ENCODE data around the gene ATXN7L1. TPM values are rescaled to one million over a fixed set of nuclear protein-coding genes. Genes with fewer than 3 reads are reported as not detected.
"Not testable (repeated sequence)": the region's sequence is repeated elsewhere in the genome, so short reads cannot be mapped to it uniquely, and the experiment has no call there.

Gene ATXN7L1
- polyA plus RNA-seq, 4 donors: 9.4 to 12.6 (median 10.8) TPM

GRCh38 chr7:105892387-105892786 lies 16.0 kb upstream of the ATXN7L1 start:
- no peak for DNase-seq (ENCODE audit: low read depth in 4 of 4, low spot score in 3 of 4)

DNA sequence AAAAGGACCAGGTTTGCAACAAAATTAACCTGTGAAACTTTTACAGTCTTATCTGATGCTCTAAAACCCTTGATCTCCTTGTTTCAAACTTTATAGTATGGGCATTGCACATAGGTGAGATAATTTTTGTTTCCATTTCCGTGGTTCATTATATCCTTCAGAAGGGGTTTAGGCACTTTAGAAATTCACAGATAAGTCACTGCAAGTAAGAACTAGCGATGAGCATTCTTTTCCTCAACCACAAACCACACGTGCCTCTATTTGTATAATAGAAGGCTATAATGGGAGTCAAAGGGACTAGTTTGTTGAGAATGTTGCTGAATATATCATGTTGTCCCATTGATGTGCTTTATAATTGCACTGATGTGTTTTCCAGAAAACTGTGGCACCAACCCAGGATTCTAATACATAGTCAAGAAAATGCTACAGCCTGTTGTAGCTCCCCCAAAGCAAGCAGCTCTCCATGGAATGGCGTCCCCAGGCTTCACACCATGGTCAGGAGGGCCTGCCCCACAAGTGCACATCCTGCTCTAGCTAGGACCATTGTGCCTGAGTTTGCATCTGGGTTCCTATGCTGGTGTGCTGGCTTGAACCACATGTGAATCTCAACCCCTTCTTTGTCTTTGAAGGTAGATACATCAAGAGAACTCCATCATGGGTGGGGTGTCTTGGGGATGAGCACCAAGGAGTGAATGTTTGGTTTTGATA lies 14.0 kb upstream of the ATXN7L1 start:
- no peak for DNase-seq (ENCODE audit: low read depth in 4 of 4, low spot score in 3 of 4)

- no peak for DNase-seq (ENCODE audit: low read depth in 4 of 4, low spot score in 3 of 4)
These were observed 11.3 kb upstream of the ATXN7L1 start for GRCh38 chr7:105887569-105888189.

- DNase-seq (ENCODE audit: low read depth in 4 of 4, low spot score in 3 of 4): no peak
These were observed 10.4 kb upstream of the ATXN7L1 start for GRCh38 chr7:105886776-105887175.

DNA sequence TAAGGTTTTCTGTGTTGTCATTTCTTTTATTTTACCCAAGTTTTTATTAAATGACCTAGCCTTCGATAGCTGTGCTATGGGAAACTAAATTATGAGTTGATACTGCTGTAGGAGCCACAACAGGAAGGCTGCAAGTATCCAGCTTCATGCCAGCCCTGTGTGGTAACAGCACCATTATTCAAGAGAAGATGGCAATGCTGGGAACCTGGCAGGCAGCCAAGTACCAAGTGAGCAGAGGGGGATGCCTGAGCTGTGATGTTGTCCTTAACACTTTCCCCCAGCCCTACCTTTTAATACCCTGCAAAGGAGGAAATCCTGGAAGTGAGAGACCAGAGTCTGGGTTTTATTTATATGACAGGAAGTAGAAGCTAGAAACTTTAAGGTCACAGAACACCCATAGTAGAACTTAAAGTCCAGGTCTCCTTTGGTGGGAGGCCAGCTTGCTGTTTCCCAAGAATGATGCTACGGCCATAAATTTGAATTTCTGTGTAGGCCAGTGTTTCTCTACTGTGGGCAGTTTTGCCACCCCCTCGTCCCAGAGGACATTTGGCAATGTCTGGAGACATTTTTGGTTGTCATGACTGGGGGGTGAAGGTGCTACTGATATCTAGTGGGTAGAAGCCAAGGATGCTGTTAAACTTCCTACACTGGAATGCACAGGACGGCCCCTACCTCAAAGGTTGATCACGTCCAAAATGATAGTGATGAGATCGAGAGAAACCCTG lies 9.2 kb upstream of the ATXN7L1 start:
- DNase-seq (ENCODE audit: low read depth in 4 of 4, low spot score in 3 of 4): no peak

DNA sequence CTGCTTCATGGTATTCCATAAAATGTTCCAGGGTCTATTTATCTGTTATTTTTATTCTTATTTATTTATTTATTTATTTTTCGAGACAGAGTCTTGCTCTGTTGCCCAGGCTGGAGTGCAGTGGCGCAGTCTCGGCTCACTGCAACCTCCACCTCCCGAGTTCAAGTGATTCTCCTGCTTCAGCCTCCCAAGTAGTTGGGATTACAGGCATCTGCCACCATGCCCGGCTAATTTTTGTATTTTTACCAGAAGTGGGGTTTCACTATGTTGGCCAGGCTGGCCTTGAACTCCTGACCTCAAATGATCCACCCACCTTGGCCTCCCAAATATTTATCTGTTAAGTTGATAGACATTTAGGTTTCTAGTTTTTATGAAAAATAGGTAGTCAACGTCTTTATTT lies 6.8 kb upstream of the ATXN7L1 start:
- not testable (repeated sequence) for DNase-seq (ENCODE audit: low read depth in 4 of 4, low spot score in 3 of 4)

- DNase-seq (ENCODE audit: low read depth in 4 of 4, low spot score in 3 of 4): no peak
These were observed 5.0 kb upstream of the ATXN7L1 start for GRCh38 chr7:105881439-105881838.

GRCh38 chr7:105880571-105881330 lies 4.4 kb upstream of the ATXN7L1 start:
- DNase-seq (ENCODE audit: low read depth in 4 of 4, low spot score in 3 of 4): no peak

DNA sequence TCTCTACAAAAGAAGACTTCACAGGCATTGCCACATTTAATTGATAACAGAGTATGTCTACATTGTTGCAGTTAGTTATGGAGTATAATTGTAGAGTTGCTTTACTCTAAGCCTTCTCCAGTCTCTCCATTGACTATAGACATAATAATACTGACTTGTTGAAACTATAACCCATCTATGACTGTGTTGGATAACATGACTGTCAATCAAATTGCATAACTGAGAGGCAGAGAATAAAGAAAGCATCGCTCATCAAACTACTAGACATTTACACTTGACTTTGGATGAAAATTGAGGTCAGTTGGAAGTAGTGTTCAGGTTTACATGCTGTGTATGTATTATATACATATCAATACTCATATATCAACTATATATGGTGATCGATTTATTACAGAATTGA lies 3.4 kb upstream of the ATXN7L1 start:
- no peak for DNase-seq (ENCODE audit: low read depth in 4 of 4, low spot score in 3 of 4)

DNA sequence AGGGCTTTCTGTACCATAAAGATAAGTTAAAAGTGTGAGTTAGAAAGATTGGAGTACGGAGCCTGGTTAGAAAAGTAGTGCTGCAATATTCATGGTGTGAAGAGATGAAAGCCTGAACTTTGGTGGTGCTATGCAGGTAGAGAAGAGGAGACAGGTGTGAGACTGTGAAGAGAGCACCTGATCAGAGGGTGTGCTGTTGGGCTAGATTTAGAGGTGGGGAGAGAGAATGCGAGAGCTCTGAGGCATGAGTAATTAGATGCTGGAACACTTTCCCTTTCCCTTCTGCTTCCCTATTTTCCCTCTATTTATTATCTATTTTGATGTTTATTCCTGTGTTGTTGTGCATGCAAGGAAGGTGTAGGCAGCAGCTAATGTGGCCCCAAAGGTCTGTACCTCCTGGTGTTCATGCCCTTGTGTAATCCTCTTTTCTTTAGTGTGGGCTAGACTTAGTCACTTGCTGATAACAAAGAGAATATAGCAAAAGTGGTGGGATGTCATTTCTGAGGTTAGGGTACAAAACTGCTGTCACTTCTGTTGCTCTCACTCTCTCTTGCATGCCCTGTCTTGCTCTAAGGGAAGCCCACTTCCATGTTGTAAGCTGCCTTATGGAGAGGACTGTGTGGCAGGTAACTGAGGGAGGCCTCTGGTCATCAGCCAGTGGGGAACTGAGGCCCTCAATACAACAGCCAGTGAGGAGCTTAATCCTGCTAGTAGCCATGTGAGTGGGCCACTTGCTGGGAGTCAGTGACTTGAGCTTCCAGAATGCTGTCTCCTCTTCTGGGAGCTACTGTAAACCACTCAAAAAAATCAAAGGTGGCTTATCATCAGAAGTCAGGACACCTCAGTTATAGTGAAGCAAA lies 2.6 kb upstream of the ATXN7L1 start:
- no peak for DNase-seq (ENCODE audit: low read depth in 4 of 4, low spot score in 3 of 4)

DNA sequence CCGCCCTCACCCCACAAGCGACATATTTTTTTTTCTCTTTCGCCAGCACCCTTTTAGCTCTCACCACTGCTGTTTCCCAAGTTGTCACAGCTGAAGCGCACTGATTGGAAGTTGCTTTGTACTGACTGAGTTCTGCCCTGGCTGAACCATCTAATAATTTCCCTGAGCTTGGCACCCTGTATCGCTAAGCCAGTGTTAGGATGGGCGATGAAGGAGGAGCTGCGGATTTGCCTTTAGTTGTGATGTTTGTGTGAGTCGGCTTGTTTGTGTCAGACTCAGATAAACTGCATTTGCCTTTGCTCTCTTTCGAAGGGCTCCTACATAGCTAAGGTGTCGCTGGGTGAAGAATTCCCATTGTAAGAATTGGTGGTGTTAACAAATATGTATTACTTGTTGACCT lies 1.3 kb upstream of the ATXN7L1 start:
- no peak for DNase-seq (ENCODE audit: low read depth in 4 of 4, low spot score in 3 of 4)

GRCh38 chr7:105876964-105877601 lies 684 bp upstream of the ATXN7L1 start:
- peak in 1 of 4 donors; percentile 47 for DNase-seq (ENCODE audit: low read depth in 4 of 4, low spot score in 3 of 4)

DNA sequence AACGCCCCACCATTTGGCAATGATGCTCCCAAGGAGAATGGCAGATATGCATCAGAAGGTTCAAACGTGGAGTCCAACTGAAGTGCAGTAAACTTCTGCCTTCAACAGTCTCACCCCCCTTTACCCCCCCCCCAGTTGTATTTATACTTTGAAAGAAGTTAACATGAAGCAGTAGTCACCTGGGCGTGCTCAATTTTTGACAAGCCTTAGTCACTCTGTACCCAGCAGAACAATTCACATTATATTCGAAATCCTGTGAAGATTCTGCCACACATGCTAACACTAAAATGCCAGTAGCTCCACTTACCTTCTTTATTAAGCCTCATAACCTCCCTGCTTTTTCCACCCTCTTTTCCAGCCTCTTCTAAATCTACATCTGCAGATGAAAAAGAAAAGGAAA lies 894 bp downstream of the ATXN7L1 start:
- no peak for DNase-seq (ENCODE audit: low read depth in 4 of 4, low spot score in 3 of 4)

GRCh38 chr7:105874055-105874454 lies 2.3 kb downstream of the ATXN7L1 start:
- no peak for DNase-seq (ENCODE audit: low read depth in 4 of 4, low spot score in 3 of 4)

- DNase-seq (ENCODE audit: low read depth in 4 of 4, low spot score in 3 of 4): no peak
These were observed 3.9 kb downstream of the ATXN7L1 start for GRCh38 chr7:105872491-105872890.

GRCh38 chr7:105871142-105871541 lies 5.3 kb downstream of the ATXN7L1 start:
- DNase-seq (ENCODE audit: low read depth in 4 of 4, low spot score in 3 of 4): no peak

DNA sequence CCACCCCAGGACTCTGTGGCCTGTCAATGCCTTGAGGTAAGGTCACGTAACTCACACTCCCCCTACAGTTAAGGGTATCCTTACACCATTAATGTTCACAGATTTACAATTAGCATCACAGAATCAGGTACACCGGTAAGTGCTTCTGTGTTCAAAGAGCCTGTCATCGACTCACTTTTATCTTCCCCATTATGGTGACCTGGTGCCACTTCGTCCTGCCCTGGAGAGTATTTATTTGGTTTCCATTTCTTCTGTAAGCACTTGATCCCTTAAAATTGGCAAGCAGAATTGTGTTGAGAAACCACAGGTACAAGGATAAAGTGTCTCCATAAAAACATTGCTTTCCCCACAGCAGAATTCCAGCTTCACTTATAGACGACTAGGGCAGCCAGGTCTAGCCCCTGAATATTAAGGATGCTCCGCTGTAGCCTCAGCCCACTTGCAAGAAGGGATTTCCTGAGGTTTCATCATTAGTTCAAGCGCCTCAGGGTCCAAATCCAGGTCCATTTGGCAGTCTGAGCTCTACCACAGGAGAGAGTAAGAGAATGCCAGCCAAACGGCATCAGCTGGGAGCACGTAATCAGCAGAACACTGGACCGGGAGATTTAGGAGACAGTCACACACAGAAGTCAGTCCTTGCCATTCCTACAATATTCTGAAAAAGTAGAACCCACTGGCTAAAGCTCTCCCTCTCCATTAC lies 10.1 kb downstream of the ATXN7L1 start:
- no peak for DNase-seq (ENCODE audit: low read depth in 4 of 4, low spot score in 3 of 4)

DNA sequence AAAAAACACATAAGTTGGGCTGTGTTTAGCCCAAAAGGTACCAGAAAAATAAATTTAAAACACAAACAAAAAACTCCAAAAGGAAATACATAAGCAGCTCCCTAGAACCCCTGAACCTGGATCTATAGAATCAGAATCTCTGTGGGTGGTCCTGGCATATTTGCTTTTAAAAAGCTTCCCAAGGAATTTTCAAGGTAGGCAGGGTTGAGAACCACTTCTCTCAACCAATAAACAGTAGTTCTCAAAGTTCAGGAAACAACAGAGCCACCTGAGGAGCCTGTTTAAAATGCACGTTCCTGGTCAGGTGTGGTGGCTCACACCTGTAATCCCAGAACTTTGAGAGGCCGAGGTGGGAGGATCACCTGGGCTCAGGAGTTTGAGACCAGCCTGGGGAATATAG lies 12.5 kb downstream of the ATXN7L1 start:
- DNase-seq (ENCODE audit: low read depth in 4 of 4, low spot score in 3 of 4): no peak

- no peak for DNase-seq (ENCODE audit: low read depth in 4 of 4, low spot score in 3 of 4)
These were observed 13.6 kb downstream of the ATXN7L1 start for GRCh38 chr7:105862770-105863169.
